ENCODE data around the gene COA4.
"Not testable (repeated sequence)": the region's sequence is repeated elsewhere in the genome, so short reads cannot be mapped to it uniquely, and the experiment has no call there.

GRCh38 chr11:73880449-73880848 lies 3.8 kb upstream of the COA4 start:
- not testable (repeated sequence) for TF ChIP-seq CTCF (conservative IDR thresholded peaks at IDR 0.05; ENCODE audit: low read length); EZH2phosphoT487 (IDR thresholded peaks at IDR 0.05; ENCODE audit: borderline replicate concordance, low read depth, low read length)

Data from OCI-LY7 (cell line).